Mesendoderm (in vitro differentiated cells): ENCODE data around the gene PPEF2.
A peak's percentile ranks its signal among the peaks of the same experiment; 100 is the strongest.

Experiments
- DNase-seq: peaks from one replicate; pipeline ENCODE4 v3.0.0; 2013
- H2AK5ac ChIP-seq: 2 replicates; pipeline ENCODE4 v1.6.1; 2013; ENCODE audit warnings: low read length, inconsistent platforms
- H2BK120ac ChIP-seq: 2 replicates; pipeline ENCODE4 v1.6.1; 2013; ENCODE audit warnings: low read depth, mild to moderate bottlenecking, low read length, moderate library complexity, mixed read lengths
- H2BK15ac ChIP-seq: replicated peaks from 2 replicates; pipeline ENCODE4 v1.6.1; 2013; ENCODE audit warnings: low read depth, mild to moderate bottlenecking, moderate library complexity
- H2BK5ac ChIP-seq: 2 replicates; pipeline ENCODE4 v1.6.1; 2013; ENCODE audit warnings: low read length, inconsistent platforms
- H3K18ac ChIP-seq: 2 replicates; pipeline ENCODE4 v1.6.1; 2013; ENCODE audit warnings: mild to moderate bottlenecking, low read length, mixed read lengths
- H3K23ac ChIP-seq: one replicate; pipeline ENCODE4 v1.6.1; 2013; ENCODE audit warnings: low read length
- H3K27ac ChIP-seq: 2 replicates; pipeline ENCODE4 v1.5.1; 2013; ENCODE audit warnings: low read depth, mild to moderate bottlenecking, inconsistent platforms, low read length, moderate library complexity
- H3K27me3 ChIP-seq: 2 replicates; pipeline ENCODE4 v1.6.1; 2013; ENCODE audit warnings: low read length, control low read depth, mild to moderate bottlenecking, inconsistent platforms; ENCODE audit not compliant: insufficient read depth, poor library complexity
- H3K36me3 ChIP-seq: 2 replicates; pipeline ENCODE4 v1.6.1; 2013; ENCODE audit warnings: low read length, inconsistent platforms; ENCODE audit not compliant: control insufficient read depth, insufficient read depth
- H3K4ac ChIP-seq: one replicate; pipeline ENCODE4 v1.6.1; 2013; ENCODE audit warnings: low read depth, mild to moderate bottlenecking, low read length, moderate library complexity
- H3K4me1 ChIP-seq: 2 replicates; pipeline ENCODE4 v1.6.1; 2013; ENCODE audit warnings: low read depth, low read length, inconsistent platforms; ENCODE audit not compliant: control insufficient read depth
- H3K4me2 ChIP-seq: 2 replicates; pipeline ENCODE4 v1.6.1; 2013; ENCODE audit warnings: low read length
- H3K4me3 ChIP-seq: 2 replicates; pipeline ENCODE4 v1.5.1; 2013; ENCODE audit warnings: mild to moderate bottlenecking, low read length
- H3K56ac ChIP-seq: one replicate; pipeline ENCODE4 v1.6.1; 2013; ENCODE audit warnings: low read length
- H3K79me1 ChIP-seq: 2 replicates; pipeline ENCODE4 v1.6.1; 2013; ENCODE audit warnings: low read length, inconsistent platforms
- H3K79me2 ChIP-seq: 2 replicates; pipeline ENCODE4 v1.6.1; 2013; ENCODE audit warnings: mild to moderate bottlenecking, low read length; ENCODE audit not compliant: control insufficient read depth, insufficient read depth
- H3K9ac ChIP-seq: 2 replicates; pipeline ENCODE4 v1.6.1; 2013; ENCODE audit warnings: low read length, inconsistent platforms
- H4K5ac ChIP-seq: one replicate; pipeline ENCODE4 v1.6.1; 2013; ENCODE audit warnings: low read length
- H4K8ac ChIP-seq: one replicate; pipeline ENCODE4 v1.6.1; 2013; ENCODE audit warnings: low read depth, mild to moderate bottlenecking, control low read depth, low read length, moderate library complexity
- WGBS: extraction: QIAGEN DNeasy Blood & Tissue Kit; methylation state at CpG from one replicate; pipeline ENCODE4 v1.1.7; 2013; ENCODE audit warnings: low lambda C conversion rate, missing lambda C conversion rate; ENCODE audit not compliant: insufficient coverage; ENCODE audit errors: extremely low coverage; 5-methylcytosine and 5-hydroxymethylcytosine counted together

PPEF2 gene

DNA sequence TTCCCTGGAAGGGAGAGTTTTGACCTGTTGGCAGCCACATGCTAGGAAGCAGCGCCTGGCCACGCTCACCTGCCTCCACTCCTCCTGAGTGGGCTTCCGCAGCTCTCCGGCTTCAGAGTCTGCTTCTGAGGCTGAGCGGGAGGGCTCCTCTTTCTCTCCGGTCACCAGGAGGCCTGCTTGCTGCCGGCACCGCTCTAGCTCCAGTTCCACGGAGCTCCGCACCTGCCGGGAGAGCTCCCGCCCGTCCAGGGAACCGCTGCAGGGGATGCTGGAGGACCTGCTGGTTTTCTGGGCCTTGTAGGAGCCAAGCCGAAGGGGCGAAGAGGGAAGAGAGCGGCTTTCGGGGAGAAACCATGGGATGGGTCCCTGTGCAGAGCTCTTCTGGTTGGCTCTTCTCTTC lies 26.0 kb downstream of the PPEF2 start:
- Histone ChIP-seq H2AK5ac (no peak overlapping the region), H3K79me2 (no peaks in the 10 kb centered on the region), H3K4me3 (no peak overlapping the region), H4K5ac (no peak overlapping the region), H3K27me3 (no peaks in the 10 kb centered on the region), H4K8ac (no peak overlapping the region), H3K18ac (no peak overlapping the region), H2BK5ac (no peak overlapping the region), H3K27ac (no peak overlapping the region), H3K4me2 (no peak overlapping the region), H3K4me1 (no peaks in the 10 kb centered on the region), H3K36me3 (no peaks in the 10 kb centered on the region), H3K79me1 (no peaks in the 10 kb centered on the region), H3K23ac (no peak overlapping the region), H2BK15ac (no peak overlapping the region), H3K56ac (no peak overlapping the region), H3K4ac (no peak overlapping the region), H3K9ac (no peak overlapping the region), H2BK120ac (no peak overlapping the region)
- DNase-seq: no peak
- WGBS: no CpG with 5 or more reads among the region's 18 CpGs

- DNase-seq: no peak
- Histone ChIP-seq H2AK5ac (no peak overlapping the region), H2BK120ac (no peak overlapping the region), H3K79me2 (no peaks in the 10 kb centered on the region), H3K4me3 (no peak overlapping the region), H3K27ac (no peak overlapping the region), H3K18ac (no peak overlapping the region), H2BK15ac (no peak overlapping the region), H3K4me2 (no peak overlapping the region), H2BK5ac (no peak overlapping the region), H4K5ac (no peak overlapping the region), H4K8ac (no peak overlapping the region), H3K4me1 (no peaks in the 10 kb centered on the region), H3K9ac (no peak overlapping the region), H3K79me1 (no peaks in the 10 kb centered on the region), H3K36me3 (no peaks in the 10 kb centered on the region), H3K27me3 (no peaks in the 10 kb centered on the region), H3K23ac (no peak overlapping the region), H3K4ac (no peak overlapping the region), H3K56ac (no peak overlapping the region)
- no CpG with 5 or more reads among the region's 3 CpGs for WGBS
Observed at GRCh38 chr4:75869100-75869499, 33.2 kb downstream of the PPEF2 start.

- DNase-seq: no peak
- Histone ChIP-seq H4K8ac (no peak overlapping the region), H3K36me3 (no peaks in the 10 kb centered on the region), H3K4me3 (no peak overlapping the region), H3K4ac (no peak overlapping the region), H3K79me2 (no peaks in the 10 kb centered on the region), H2BK15ac (no peak overlapping the region), H4K5ac (no peak overlapping the region), H3K27ac (no peak overlapping the region), H3K79me1 (no peaks in the 10 kb centered on the region), H2AK5ac (no peak overlapping the region), H3K4me2 (no peak overlapping the region), H3K27me3 (no peaks in the 10 kb centered on the region), H3K18ac (no peak overlapping the region), H2BK5ac (no peak overlapping the region), H3K23ac (no peak overlapping the region), H3K4me1 (no peaks in the 10 kb centered on the region), H2BK120ac (no peak overlapping the region), H3K56ac (no peak overlapping the region), H3K9ac (no peak overlapping the region)
- no CpG with 5 or more reads among the region's 3 CpGs for WGBS
Observed at GRCh38 chr4:75867130-75867529, 35.1 kb downstream of the PPEF2 start.

DNA sequence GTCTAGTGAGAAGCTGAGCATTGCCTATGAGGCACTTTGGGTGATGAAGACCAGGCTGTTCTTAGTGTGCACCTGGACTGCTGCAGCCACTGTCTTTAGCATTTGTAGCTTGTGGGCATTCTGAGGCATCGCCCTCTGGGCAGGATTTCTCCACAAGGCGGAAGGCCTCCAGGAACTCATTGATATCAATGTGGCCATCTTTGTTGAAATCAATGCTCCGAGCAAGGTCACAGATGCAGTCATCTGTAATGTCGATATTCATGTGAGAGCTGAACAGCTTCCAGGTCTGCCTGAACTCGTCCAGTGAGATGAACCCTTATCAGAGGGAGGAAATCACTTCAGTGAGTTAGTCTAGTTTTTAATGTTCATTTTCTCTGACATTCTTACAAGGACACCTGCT lies 41.6 kb downstream of the PPEF2 start:
- H3K4me2 ChIP-seq: no peak overlapping the region
- H3K79me2 ChIP-seq: no peaks in the 10 kb centered on the region
- H3K79me1 ChIP-seq: no peaks in the 10 kb centered on the region
- no peak overlapping the region for H3K9ac ChIP-seq
- H3K27me3 ChIP-seq: no peaks in the 10 kb centered on the region
- no peak overlapping the region for H3K18ac ChIP-seq
- no peak overlapping the region for H4K5ac ChIP-seq
- H3K4me1 ChIP-seq: no peaks in the 10 kb centered on the region
- H3K56ac ChIP-seq: no peak overlapping the region
- no peak for DNase-seq
- no peak overlapping the region for H2AK5ac ChIP-seq
- H3K36me3 ChIP-seq: no peaks in the 10 kb centered on the region
- H3K23ac ChIP-seq: no peak overlapping the region
- WGBS: no CpG with 5 or more reads among the region's 5 CpGs
- H4K8ac ChIP-seq: no peak overlapping the region
- no peak overlapping the region for H3K27ac ChIP-seq
- no peak overlapping the region for H2BK5ac ChIP-seq
- H2BK120ac ChIP-seq: no peak overlapping the region
- H2BK15ac ChIP-seq: no peak overlapping the region
- H3K4me3 ChIP-seq: no peak overlapping the region
- H3K4ac ChIP-seq: no peak overlapping the region

- Histone ChIP-seq H3K27me3 (no peaks in the 10 kb centered on the region), H3K27ac (no peak overlapping the region), H3K4me1 (no peaks in the 10 kb centered on the region), H2BK120ac (no peak overlapping the region), H3K36me3 (no peaks in the 10 kb centered on the region), H3K4ac (no peak overlapping the region), H3K9ac (no peak overlapping the region), H4K5ac (no peak overlapping the region), H3K18ac (no peak overlapping the region), H4K8ac (no peak overlapping the region), H3K79me2 (no peaks in the 10 kb centered on the region), H3K23ac (no peak overlapping the region), H3K79me1 (no peaks in the 10 kb centered on the region), H2BK15ac (no peak overlapping the region), H3K56ac (no peak overlapping the region), H3K4me2 (no peak overlapping the region), H3K4me3 (no peak overlapping the region), H2AK5ac (no peak overlapping the region), H2BK5ac (no peak overlapping the region)
- no CpG with 5 or more reads among the region's 1 CpG for WGBS
- DNase-seq: no peak
Observed at GRCh38 chr4:75858721-75859120, 43.5 kb downstream of the PPEF2 start.

GRCh38 chr4:75849461-75849860 lies 52.8 kb downstream of the PPEF2 start:
- Histone ChIP-seq H3K79me2 (no peaks in the 10 kb centered on the region), H4K8ac (no peak overlapping the region), H4K5ac (no peak overlapping the region), H2BK5ac (no peak overlapping the region), H3K56ac (peak overlapping the region; percentile 30), H2BK15ac (no peak overlapping the region), H3K4me1 (no peaks in the 10 kb centered on the region), H3K4me3 (no peak overlapping the region), H3K23ac (no peak overlapping the region), H3K27me3 (no peaks in the 10 kb centered on the region), H3K18ac (no peak overlapping the region), H3K4ac (no peak overlapping the region), H3K27ac (no peak overlapping the region), H3K79me1 (no peaks in the 10 kb centered on the region), H3K9ac (no peak overlapping the region), H2BK120ac (no peak overlapping the region), H3K4me2 (no peak overlapping the region), H2AK5ac (no peak overlapping the region), H3K36me3 (no peaks in the 10 kb centered on the region)
- peak; percentile 83 for DNase-seq
- WGBS: no CpG with 5 or more reads among the region's 6 CpGs
